Fibroblast of lung (primary cell): ENCODE measurements around the gene MYL3. TPM values are rescaled to one million over a fixed set of nuclear protein-coding genes. Genes with fewer than 3 reads are reported as not detected.
"Not testable (repeated sequence)": the region's sequence is repeated elsewhere in the genome, so short reads cannot be mapped to it uniquely, and the experiment has no call there.

Source experiments
- DNase-seq, 2 donors: peaks; one replicate each; pipeline versions ENCODE4 v3.0.0 to v3.0.0-alpha.2; 2010; ENCODE audit warnings: low read depth in 2 of 2
- H2AFZ ChIP-seq: 2 replicates; pipeline ENCODE4 v1.5.1; 2012; ENCODE audit warnings: low read length, control low read depth, inconsistent platforms
- H3K27ac ChIP-seq: 2 replicates; pipeline ENCODE4 v1.5.1; 2011; ENCODE audit warnings: low read length, control low read depth; ENCODE audit not compliant: insufficient read depth
- H3K27me3 ChIP-seq: 2 replicates; pipeline ENCODE4 v1.5.1; 2011; ENCODE audit warnings: mild to moderate bottlenecking, low read length; ENCODE audit not compliant: control insufficient read depth, insufficient read depth
- H3K36me3 ChIP-seq: 2 replicates; pipeline ENCODE4 v1.5.1; 2011; ENCODE audit warnings: low read length; ENCODE audit not compliant: control insufficient read depth, insufficient read depth
- H3K4me1 ChIP-seq: 2 replicates; pipeline ENCODE4 v1.5.1; 2011; ENCODE audit warnings: low read length; ENCODE audit not compliant: control insufficient read depth, insufficient read depth; ENCODE audit errors: extremely low read depth
- H3K4me2 ChIP-seq: 2 replicates; pipeline ENCODE4 v1.5.1; 2011; ENCODE audit warnings: low read length, control low read depth; ENCODE audit not compliant: insufficient read depth; ENCODE audit errors: extremely low read depth
- H3K4me3 ChIP-seq, 4 experiments: fragments of 200-600 bp in 1 of 4; sonication (generic) in 1 of 4; replicated peaks in 1 of 4; 2 replicates each; pipeline ENCODE4 v1.5.1; 2011 to 2016; ENCODE audit warnings: low read length in 4 of 4, low read depth in 3 of 4, mild to moderate bottlenecking in 3 of 4, control low read depth in 2 of 4, inconsistent platforms in 1 of 4, mixed read lengths in 1 of 4; ENCODE audit not compliant: insufficient read depth in 1 of 4; ENCODE audit errors: control extremely low read depth in 1 of 4
- H3K79me2 ChIP-seq: 2 replicates; pipeline ENCODE4 v1.5.1; 2012; ENCODE audit warnings: mild to moderate bottlenecking, low read length, inconsistent platforms; ENCODE audit not compliant: control insufficient read depth, insufficient read depth
- H3K9ac ChIP-seq: 2 replicates; pipeline ENCODE4 v1.5.1; 2011; ENCODE audit warnings: mild to moderate bottlenecking, low read length, control low read depth; ENCODE audit not compliant: insufficient read depth
- H3K9me3 ChIP-seq: 2 replicates; pipeline ENCODE4 v1.5.1; 2012; ENCODE audit warnings: low read depth, low read length; ENCODE audit not compliant: control insufficient read depth, insufficient read depth
- H4K20me1 ChIP-seq: 2 replicates; pipeline ENCODE4 v1.5.1; 2011; ENCODE audit warnings: low read length; ENCODE audit not compliant: control insufficient read depth, insufficient read depth; ENCODE audit errors: extremely low read depth
- CTCF ChIP-seq, 2 donors: IDR thresholded peaks in 1 of 2; conservative IDR thresholded peaks in 1 of 2; 1 replicate in 1 of 2; 2 replicates in 1 of 2; pipeline ENCODE4 v1.5.1; 2011 to 2012; ENCODE audit warnings: low read length in 2 of 2, control low read depth in 1 of 2, inconsistent platforms in 1 of 2, low read depth in 1 of 2, mild to moderate bottlenecking in 1 of 2
- EZH2 ChIP-seq: IDR thresholded peaks from 2 replicates; pipeline ENCODE4 v1.5.1; 2012; ENCODE audit warnings: low read length, control low read depth, mild to moderate bottlenecking; ENCODE audit errors: missing control alignments
- polyA plus RNA-seq, 2 donors: library from polyadenylated mRNA; depleted of rRNA in 1 of 2; stranded (reverse) in 1 of 2; unstranded in 1 of 2; fragments of >200 nt; gene quantifications; 2 replicates each; pipeline ENCODE4 v1.2.1, GENCODE V29; 2011 to 2012; ENCODE audit warnings: missing spikeins in 1 of 2
- total RNA-seq: library from RNA; depleted of rRNA; stranded (reverse); fragments of >200 nt; gene quantifications from 2 replicates; pipeline ENCODE4 v1.2.1, GENCODE V29; 2014

The MYL3 gene
- total and polyA plus RNA-seq, 2 donors (not counting 1 experiment from before 2014, with no cell fraction given), result 0.50 to 0.67 TPM

GRCh38 chr3:46811615-46812236 lies 51.5 kb downstream of the MYL3 start:
- Histone ChIP-seq H3K4me2 (no peak overlapping the region), H2AFZ (no peak overlapping the region)
- no peak for DNase-seq

GRCh38 chr3:46808766-46809165 lies 54.5 kb downstream of the MYL3 start:
- not testable (repeated sequence) for H3K27ac ChIP-seq, H4K20me1 ChIP-seq

More at GRCh38 chr3:46811615-46812236, 51.5 kb downstream of the MYL3 start:
- H4K20me1 ChIP-seq, result no peaks in the 10 kb centered on the region
- H3K4me1 ChIP-seq, result no peaks in the 10 kb centered on the region
- no peak overlapping the region for H3K4me3 ChIP-seq
- no peak overlapping the region for H3K27ac ChIP-seq
- TF ChIP-seq CTCF (conservative IDR thresholded peaks at IDR 0.05 in 1 of 2, IDR thresholded peaks at IDR 0.05 in 1 of 2; ENCODE audit: low read depth in 1 of 2, low read length in 2 of 2), result no peak
- no peak for TF ChIP-seq EZH2
- H3K79me2 ChIP-seq, result no peaks in the 10 kb centered on the region
- peaks cover 12% of the 10 kb centered on the region for H3K27me3 ChIP-seq
- H3K9me3 ChIP-seq, result no peaks in the 10 kb centered on the region
- H3K36me3 ChIP-seq, result no peaks in the 10 kb centered on the region
- no peak overlapping the region for H3K9ac ChIP-seq

More at GRCh38 chr3:46808766-46809165, 54.5 kb downstream of the MYL3 start:
- H3K27me3 ChIP-seq, result peaks cover 12% of the 10 kb centered on the region
- not testable (repeated sequence) for H3K79me2 ChIP-seq, H3K4me3 ChIP-seq, H3K9me3 ChIP-seq, H3K4me2 ChIP-seq, H3K9ac ChIP-seq, DNase-seq, H3K4me1 ChIP-seq, H3K36me3 ChIP-seq, H2AFZ ChIP-seq

Other genes starting within 250 kb of the MYL3 start
- 3.3 and 19.7 TPM in 2 replicates for gene ALS2CL, start 169.8 kb downstream of the MYL3 start, total RNA-seq
- gene ALS2CL, start 169.8 kb downstream of the MYL3 start, polyA plus RNA-seq, result 0.46 and 4.4 TPM in 2 replicates
- gene TMIE, start 162.1 kb downstream of the MYL3 start, total RNA-seq, result 0.51 and 2.0 TPM in 2 replicates
- gene TMIE, start 162.1 kb downstream of the MYL3 start, polyA plus RNA-seq, result 0.03 and 0.27 TPM in 2 replicates
- not detected in 2 replicates for gene PRSS50, start 145.6 kb downstream of the MYL3 start, total RNA-seq
- gene PRSS50, start 145.6 kb downstream of the MYL3 start, polyA plus RNA-seq, result not detected in 2 replicates
- gene PTH1R, start 14.3 kb upstream of the MYL3 start, total RNA-seq, result 3.3 and 4.3 TPM in 2 replicates
- gene PTH1R, start 14.3 kb upstream of the MYL3 start, polyA plus RNA-seq, result 0.06 and 0.67 TPM in 2 replicates
- 25.9 and 29.2 TPM in 2 replicates for gene CCDC12, start 113.3 kb upstream of the MYL3 start, total RNA-seq
- 28.0 and 28.4 TPM in 2 replicates for gene CCDC12, start 113.3 kb upstream of the MYL3 start, polyA plus RNA-seq
- gene NBEAL2, start 116.2 kb upstream of the MYL3 start, total RNA-seq, result 2.1 and 4.5 TPM in 2 replicates
- 1.5 and 2.5 TPM in 2 replicates for gene NBEAL2, start 116.2 kb upstream of the MYL3 start, polyA plus RNA-seq